ENCODE data around the gene ESYT2.

Gene ESYT2

GRCh38 chr7:158803367-158803969 lies 25.8 kb downstream of the ESYT2 start:
- DNase-seq (ENCODE audit: low spot score) = no peak

- no peak for DNase-seq (ENCODE audit: low spot score)
Observed at GRCh38 chr7:158802535-158803366, 26.6 kb downstream of the ESYT2 start.

GRCh38 chr7:158798741-158799140 lies 30.6 kb downstream of the ESYT2 start:
- DNase-seq (ENCODE audit: low spot score) = no peak

GRCh38 chr7:158796667-158797066 lies 32.6 kb downstream of the ESYT2 start:
- no peak for DNase-seq (ENCODE audit: low spot score)

- DNase-seq (ENCODE audit: low spot score) = no peak
Observed at GRCh38 chr7:158795272-158795671, 34.0 kb downstream of the ESYT2 start.

GRCh38 chr7:158791107-158791506 lies 38.2 kb downstream of the ESYT2 start:
- DNase-seq (ENCODE audit: low spot score) = no peak

GRCh38 chr7:158789842-158790241 lies 39.5 kb downstream of the ESYT2 start:
- DNase-seq (ENCODE audit: low spot score) = no peak

GRCh38 chr7:158786898-158787297 lies 42.4 kb downstream of the ESYT2 start:
- DNase-seq (ENCODE audit: low spot score) = no peak

GRCh38 chr7:158784270-158784669 lies 45.0 kb downstream of the ESYT2 start:
- no peak for DNase-seq (ENCODE audit: low spot score)

GRCh38 chr7:158783595-158783994 lies 45.7 kb downstream of the ESYT2 start:
- no peak for DNase-seq (ENCODE audit: low spot score)

GRCh38 chr7:158782761-158783401 lies 46.4 kb downstream of the ESYT2 start:
- no peak for DNase-seq (ENCODE audit: low spot score)

GRCh38 chr7:158781974-158782664 lies 47.2 kb downstream of the ESYT2 start:
- DNase-seq (ENCODE audit: low spot score) = no peak

- no peak for DNase-seq (ENCODE audit: low spot score)
Observed at GRCh38 chr7:158781217-158781973, 47.9 kb downstream of the ESYT2 start.

- DNase-seq (ENCODE audit: low spot score) = no peak
Observed at GRCh38 chr7:158779061-158780000, 50.0 kb downstream of the ESYT2 start.

GRCh38 chr7:158778471-158778870 lies 50.8 kb downstream of the ESYT2 start:
- DNase-seq (ENCODE audit: low spot score) = no peak

- no peak for DNase-seq (ENCODE audit: low spot score)
Observed at GRCh38 chr7:158777793-158778192, 51.5 kb downstream of the ESYT2 start.

GRCh38 chr7:158776474-158776873 lies 52.8 kb downstream of the ESYT2 start:
- DNase-seq (ENCODE audit: low spot score) = no peak

- DNase-seq (ENCODE audit: low spot score) = no peak
Observed at GRCh38 chr7:158774952-158775351, 54.4 kb downstream of the ESYT2 start.

GRCh38 chr7:158772916-158773315 lies 56.4 kb downstream of the ESYT2 start:
- DNase-seq (ENCODE audit: low spot score) = no peak

GRCh38 chr7:158771213-158771834 lies 58.0 kb downstream of the ESYT2 start:
- no peak for DNase-seq (ENCODE audit: low spot score)
